ENCODE measurements around the gene MT1M. TPM values are rescaled to one million over a fixed set of nuclear protein-coding genes. Genes with fewer than 3 reads are reported as not detected.

The MT1M gene
- total and polyA plus RNA-seq, 2 of the 8 experiments (the other 6 are each of a cell fraction or from before 2014, with no cell fraction given): 2.1 TPM; not detected in 1

DNA sequence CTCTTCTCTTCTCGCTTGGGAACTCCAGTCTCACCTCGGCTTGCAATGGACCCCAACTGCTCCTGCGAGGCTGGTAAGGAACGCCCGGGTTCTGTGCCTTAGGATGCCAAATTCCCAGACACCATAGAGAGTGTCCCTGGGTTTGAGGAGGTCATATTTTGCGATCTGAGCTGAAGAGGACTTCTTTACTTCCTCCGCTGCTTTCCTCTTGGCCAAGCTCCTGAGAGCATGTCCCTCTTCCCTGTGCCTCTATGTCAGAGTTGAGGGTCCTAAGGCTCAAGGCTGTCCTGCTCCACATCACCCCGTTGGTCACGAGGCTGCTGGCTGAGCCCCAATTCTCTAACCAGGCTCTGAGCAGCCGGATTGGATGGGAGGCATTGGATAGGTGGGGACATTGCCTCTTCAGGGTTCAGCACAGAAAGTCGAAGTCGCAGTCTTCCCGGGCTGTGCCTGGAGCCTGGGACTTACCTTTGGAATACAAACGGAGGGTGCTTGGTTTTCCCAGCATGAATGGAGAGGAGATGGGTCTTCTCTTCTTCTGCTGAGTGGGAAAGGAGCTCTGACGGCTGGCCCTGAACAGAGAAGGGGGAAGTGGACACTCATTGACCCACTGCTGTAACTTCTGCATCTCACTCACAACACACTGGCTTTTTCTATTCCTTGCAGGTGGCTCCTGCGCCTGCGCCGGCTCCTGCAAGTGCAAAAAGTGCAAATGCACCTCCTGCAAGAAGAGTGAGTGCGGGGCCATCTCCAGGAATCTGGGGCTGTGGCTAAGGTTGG is 37.6 kb downstream of the MT1M start (continued):
- TF ChIP-seq, protein P1, sequence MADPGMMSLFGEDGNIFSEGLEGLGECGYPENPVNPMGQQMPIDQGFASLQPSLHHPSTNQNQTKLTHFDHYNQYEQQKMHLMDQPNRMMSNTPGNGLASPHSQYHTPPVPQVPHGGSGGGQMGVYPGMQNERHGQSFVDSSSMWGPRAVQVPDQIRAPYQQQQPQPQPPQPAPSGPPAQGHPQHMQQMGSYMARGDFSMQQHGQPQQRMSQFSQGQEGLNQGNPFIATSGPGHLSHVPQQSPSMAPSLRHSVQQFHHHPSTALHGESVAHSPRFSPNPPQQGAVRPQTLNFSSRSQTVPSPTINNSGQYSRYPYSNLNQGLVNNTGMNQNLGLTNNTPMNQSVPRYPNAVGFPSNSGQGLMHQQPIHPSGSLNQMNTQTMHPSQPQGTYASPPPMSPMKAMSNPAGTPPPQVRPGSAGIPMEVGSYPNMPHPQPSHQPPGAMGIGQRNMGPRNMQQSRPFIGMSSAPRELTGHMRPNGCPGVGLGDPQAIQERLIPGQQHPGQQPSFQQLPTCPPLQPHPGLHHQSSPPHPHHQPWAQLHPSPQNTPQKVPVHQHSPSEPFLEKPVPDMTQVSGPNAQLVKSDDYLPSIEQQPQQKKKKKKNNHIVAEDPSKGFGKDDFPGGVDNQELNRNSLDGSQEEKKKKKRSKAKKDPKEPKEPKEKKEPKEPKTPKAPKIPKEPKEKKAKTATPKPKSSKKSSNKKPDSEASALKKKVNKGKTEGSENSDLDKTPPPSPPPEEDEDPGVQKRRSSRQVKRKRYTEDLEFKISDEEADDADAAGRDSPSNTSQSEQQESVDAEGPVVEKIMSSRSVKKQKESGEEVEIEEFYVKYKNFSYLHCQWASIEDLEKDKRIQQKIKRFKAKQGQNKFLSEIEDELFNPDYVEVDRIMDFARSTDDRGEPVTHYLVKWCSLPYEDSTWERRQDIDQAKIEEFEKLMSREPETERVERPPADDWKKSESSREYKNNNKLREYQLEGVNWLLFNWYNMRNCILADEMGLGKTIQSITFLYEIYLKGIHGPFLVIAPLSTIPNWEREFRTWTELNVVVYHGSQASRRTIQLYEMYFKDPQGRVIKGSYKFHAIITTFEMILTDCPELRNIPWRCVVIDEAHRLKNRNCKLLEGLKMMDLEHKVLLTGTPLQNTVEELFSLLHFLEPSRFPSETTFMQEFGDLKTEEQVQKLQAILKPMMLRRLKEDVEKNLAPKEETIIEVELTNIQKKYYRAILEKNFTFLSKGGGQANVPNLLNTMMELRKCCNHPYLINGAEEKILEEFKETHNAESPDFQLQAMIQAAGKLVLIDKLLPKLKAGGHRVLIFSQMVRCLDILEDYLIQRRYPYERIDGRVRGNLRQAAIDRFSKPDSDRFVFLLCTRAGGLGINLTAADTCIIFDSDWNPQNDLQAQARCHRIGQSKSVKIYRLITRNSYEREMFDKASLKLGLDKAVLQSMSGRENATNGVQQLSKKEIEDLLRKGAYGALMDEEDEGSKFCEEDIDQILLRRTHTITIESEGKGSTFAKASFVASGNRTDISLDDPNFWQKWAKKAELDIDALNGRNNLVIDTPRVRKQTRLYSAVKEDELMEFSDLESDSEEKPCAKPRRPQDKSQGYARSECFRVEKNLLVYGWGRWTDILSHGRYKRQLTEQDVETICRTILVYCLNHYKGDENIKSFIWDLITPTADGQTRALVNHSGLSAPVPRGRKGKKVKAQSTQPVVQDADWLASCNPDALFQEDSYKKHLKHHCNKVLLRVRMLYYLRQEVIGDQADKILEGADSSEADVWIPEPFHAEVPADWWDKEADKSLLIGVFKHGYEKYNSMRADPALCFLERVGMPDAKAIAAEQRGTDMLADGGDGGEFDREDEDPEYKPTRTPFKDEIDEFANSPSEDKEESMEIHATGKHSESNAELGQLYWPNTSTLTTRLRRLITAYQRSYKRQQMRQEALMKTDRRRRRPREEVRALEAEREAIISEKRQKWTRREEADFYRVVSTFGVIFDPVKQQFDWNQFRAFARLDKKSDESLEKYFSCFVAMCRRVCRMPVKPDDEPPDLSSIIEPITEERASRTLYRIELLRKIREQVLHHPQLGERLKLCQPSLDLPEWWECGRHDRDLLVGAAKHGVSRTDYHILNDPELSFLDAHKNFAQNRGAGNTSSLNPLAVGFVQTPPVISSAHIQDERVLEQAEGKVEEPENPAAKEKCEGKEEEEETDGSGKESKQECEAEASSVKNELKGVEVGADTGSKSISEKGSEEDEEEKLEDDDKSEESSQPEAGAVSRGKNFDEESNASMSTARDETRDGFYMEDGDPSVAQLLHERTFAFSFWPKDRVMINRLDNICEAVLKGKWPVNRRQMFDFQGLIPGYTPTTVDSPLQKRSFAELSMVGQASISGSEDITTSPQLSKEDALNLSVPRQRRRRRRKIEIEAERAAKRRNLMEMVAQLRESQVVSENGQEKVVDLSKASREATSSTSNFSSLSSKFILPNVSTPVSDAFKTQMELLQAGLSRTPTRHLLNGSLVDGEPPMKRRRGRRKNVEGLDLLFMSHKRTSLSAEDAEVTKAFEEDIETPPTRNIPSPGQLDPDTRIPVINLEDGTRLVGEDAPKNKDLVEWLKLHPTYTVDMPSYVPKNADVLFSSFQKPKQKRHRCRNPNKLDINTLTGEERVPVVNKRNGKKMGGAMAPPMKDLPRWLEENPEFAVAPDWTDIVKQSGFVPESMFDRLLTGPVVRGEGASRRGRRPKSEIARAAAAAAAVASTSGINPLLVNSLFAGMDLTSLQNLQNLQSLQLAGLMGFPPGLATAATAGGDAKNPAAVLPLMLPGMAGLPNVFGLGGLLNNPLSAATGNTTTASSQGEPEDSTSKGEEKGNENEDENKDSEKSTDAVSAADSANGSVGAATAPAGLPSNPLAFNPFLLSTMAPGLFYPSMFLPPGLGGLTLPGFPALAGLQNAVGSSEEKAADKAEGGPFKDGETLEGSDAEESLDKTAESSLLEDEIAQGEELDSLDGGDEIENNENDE (IDR thresholded peaks at IDR 0.05; ENCODE audit: insufficient replicate concordance, low read length): no peak
- TF ChIP-seq SP2 (IDR thresholded peaks at IDR 0.05; ENCODE audit: low read length): no peak
- no peak for TF ChIP-seq CEBPB (IDR thresholded peaks at IDR 0.05; ENCODE audit: low read depth, low read length)
- no peak for TF ChIP-seq TCF12 (IDR thresholded peaks at IDR 0.05; ENCODE audit: low read depth, low read length)
- 0 out of 2 replicates have a peak, but pooled peaks have one; percentile 28 for TF ChIP-seq NRF1 (IDR thresholded peaks at IDR 0.05; ENCODE audit: low read depth, low read length)
- TF ChIP-seq GABPA (IDR thresholded peaks at IDR 0.05; ENCODE audit: borderline replicate concordance, insufficient read depth, low read length): no peak
- peak; percentile 76 for TF ChIP-seq SUZ12 (IDR thresholded peaks at IDR 0.05; ENCODE audit: low read length)
- TF ChIP-seq JUN (IDR thresholded peaks at IDR 0.05; ENCODE audit: low read depth, low read length): no peak
- TF ChIP-seq EZH2 (IDR thresholded peaks at IDR 0.05; ENCODE audit: low read depth, low read length, severe bottlenecking): peak; percentile 72
- TF ChIP-seq BRCA1 (IDR thresholded peaks at IDR 0.05; ENCODE audit: low read depth, low read length): no peak

Data from H1 (cell line).